ENCODE data around the gene FMNL2. TPM values are rescaled to one million over a fixed set of nuclear protein-coding genes. Genes with fewer than 3 reads are reported as not detected.

The FMNL2 gene
- total RNA-seq, 1 experiment from 2014 or later: 16.3 TPM

GRCh38 chr2:152573168-152573567 is 238.2 kb downstream of the FMNL2 start:
- in situ Hi-C loops (cut with HindIII; ENCODE audit: low sequenced_read_pairs): no loop called here
- peak; percentile 56 for DNase-seq (ENCODE audit: low spot score)

GRCh38 chr2:152577579-152577978 is 242.6 kb downstream of the FMNL2 start:
- in situ Hi-C loops (cut with HindIII; ENCODE audit: low sequenced_read_pairs): no loop called here
- DNase-seq (ENCODE audit: low spot score): no peak

GRCh38 chr2:152578573-152578972 is 243.6 kb downstream of the FMNL2 start:
- DNase-seq (ENCODE audit: low spot score): no peak
- in situ Hi-C loops (cut with HindIII; ENCODE audit: low sequenced_read_pairs): no loop called here

DNA sequence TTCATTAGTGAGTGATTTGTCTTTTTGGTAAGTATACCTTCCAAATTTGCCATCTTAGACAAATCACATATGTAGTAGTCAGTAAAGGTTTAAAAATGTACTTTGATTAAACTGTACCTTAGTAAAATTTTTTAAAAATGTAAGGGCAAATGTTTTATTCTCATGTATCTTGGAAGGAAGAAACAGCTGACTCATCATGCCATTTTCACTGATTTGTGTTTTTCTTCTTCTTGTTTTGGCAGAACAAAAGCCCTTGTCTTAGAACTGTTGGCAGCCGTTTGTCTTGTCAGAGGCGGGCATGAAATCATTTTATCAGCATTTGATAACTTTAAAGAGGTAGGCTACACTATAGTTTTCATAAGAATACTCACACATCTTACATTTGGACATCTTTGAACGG is 245.7 kb downstream of the FMNL2 start:
- DNase-seq (ENCODE audit: low spot score): peak; percentile 52
- in situ Hi-C loops (cut with HindIII; ENCODE audit: low sequenced_read_pairs): no loop called here

- no peak for DNase-seq (ENCODE audit: low spot score)
- in situ Hi-C loops (cut with HindIII; ENCODE audit: low sequenced_read_pairs): no loop called here
These were observed 246.4 kb downstream of the FMNL2 start for GRCh38 chr2:152581360-152581759.

- in situ Hi-C loops (cut with HindIII; ENCODE audit: low sequenced_read_pairs): no loop called here
These were observed 247.1 kb downstream of the FMNL2 start for GRCh38 chr2:152582081-152582480.

GRCh38 chr2:152583512-152584229 is 248.7 kb downstream of the FMNL2 start:
- in situ Hi-C loops (cut with HindIII; ENCODE audit: low sequenced_read_pairs): no loop called here
- DNase-seq (ENCODE audit: low spot score): no peak

More at GRCh38 chr2:152582081-152582480, 247.1 kb downstream of the FMNL2 start:
- DNase-seq (ENCODE audit: low spot score): no peak

GRCh38 chr2:152584301-152584700 is 249.3 kb downstream of the FMNL2 start:
- in situ Hi-C loops (cut with HindIII; ENCODE audit: low sequenced_read_pairs): no loop called here
- no peak for DNase-seq (ENCODE audit: low spot score)

GRCh38 chr2:152585830-152586484 is 251.0 kb downstream of the FMNL2 start:
- DNase-seq (ENCODE audit: low spot score): no peak
- in situ Hi-C loops (cut with HindIII; ENCODE audit: low sequenced_read_pairs): no loop called here

DNA sequence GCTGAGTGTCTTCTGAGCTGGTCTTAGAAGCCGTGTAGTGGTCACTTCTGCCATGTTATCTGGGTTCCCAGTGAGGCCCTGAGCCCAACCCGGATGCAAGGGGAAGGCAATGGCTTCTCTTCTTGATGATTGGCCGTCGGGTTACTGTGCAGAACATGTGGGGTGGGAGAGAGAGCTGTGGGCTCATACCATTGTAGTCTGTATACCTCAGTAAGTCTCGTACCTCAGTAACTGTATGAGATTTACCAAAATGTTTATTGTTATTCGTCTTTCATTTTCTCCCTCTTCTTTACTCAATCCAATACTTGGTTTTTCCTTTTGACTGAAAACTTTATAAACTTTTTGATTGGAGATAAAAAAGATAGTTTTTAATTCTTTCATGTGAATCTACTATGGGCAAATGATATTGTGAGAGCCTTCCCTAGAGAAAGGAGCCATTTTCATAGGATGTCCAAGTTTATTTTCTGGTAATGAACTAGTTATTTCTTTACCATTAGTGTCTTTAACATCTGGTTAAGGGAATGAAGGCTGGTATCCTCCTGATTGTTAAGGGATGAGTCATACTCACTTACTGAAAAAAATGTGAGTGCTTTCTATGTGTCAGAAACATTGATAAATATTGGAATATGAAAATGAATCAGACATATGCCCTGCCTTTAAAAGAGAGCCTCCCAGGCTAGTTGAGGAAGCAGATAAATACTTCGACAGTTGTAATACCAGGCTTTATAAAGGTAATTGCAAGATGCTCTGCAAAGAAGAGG is 252.4 kb downstream of the FMNL2 start:
- in situ Hi-C loops (cut with HindIII; ENCODE audit: low sequenced_read_pairs): no loop called here
- no peak for DNase-seq (ENCODE audit: low spot score)

GRCh38 chr2:152588998-152589397 is 254.0 kb downstream of the FMNL2 start:
- peak; percentile 37 for DNase-seq (ENCODE audit: low spot score)
- in situ Hi-C loops (cut with HindIII; ENCODE audit: low sequenced_read_pairs): no loop called here

DNA sequence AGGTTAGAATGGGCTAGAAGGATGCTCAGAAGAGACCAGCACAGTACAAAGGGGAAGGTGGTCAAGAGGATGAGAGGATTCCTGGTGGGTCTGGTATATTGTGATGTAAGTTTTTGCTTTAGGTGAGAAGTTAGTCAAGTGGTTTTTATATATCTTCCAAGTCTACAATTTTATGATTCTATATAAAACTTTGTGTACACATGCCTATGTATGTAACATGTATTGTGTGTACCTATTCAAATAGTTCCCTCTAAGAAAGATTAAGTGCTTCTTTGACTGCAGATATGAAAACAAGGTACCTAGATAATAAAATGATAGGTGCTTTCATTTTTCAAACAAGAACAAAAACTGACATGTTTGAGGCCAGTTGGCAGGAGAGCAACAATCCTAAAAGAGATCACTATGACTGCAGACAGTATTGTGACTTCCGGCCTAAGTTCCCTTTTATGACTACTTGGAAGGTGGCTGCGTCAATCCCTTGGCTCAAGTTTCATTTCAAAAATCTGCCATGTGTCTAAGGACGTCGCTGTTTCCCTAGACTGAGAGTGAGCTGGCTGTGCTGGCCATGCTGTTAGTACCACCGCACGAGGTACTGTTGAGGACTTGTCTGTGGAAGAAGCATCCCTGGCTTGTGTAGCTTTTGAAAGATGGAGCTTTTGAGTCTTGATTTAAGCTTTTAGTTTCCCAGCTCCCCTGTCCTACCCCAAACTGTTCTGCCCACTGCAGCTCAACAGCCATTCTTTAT is 259.2 kb downstream of the FMNL2 start:
- peak; percentile 70 for DNase-seq (ENCODE audit: low spot score)
- in situ Hi-C loops (cut with HindIII; ENCODE audit: low sequenced_read_pairs): no loop called here

- DNase-seq (ENCODE audit: low spot score): peak; percentile 58
- in situ Hi-C loops (cut with HindIII; ENCODE audit: low sequenced_read_pairs): no loop called here
These were observed 259.8 kb downstream of the FMNL2 start for GRCh38 chr2:152594792-152595191.

DNA sequence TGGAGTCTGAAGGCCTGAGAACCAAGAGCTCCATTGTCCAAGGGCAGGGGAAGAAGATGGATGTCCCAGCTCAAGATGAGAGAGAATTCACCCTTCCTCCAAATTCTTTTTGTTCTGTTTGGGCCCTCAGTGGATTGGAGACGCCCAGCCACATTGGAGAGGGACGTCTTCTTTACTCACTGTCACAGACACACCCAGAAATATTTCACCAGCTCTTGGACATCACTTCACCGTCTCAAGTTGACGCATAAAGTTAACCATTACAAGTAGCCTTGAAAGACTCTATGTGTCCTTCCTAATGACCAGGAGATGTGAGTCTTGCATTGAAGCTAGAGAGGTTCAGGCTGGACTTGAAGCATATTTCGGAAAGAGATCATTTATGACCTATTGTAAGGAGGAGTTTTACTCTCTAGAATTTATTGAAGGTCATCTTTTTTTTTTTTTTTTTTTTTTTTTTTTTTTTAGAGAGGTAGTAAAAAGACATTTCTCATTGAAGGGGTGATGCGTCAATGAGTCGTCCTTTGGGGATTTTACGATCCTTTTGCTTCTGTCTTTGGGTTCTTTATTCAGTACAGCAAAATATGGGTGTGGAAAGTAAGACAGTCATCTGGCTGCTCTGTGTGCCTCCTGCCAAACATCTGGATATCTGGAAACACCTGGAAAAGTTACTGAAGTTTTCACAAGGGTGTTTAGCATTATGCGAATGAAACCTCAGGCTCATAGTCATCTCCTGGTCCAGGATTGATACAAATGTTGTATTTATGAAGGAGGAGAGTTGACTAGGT is 264.2 kb downstream of the FMNL2 start:
- in situ Hi-C loops (cut with HindIII; ENCODE audit: low sequenced_read_pairs): no loop called here
- DNase-seq (ENCODE audit: low spot score): no peak

DNA sequence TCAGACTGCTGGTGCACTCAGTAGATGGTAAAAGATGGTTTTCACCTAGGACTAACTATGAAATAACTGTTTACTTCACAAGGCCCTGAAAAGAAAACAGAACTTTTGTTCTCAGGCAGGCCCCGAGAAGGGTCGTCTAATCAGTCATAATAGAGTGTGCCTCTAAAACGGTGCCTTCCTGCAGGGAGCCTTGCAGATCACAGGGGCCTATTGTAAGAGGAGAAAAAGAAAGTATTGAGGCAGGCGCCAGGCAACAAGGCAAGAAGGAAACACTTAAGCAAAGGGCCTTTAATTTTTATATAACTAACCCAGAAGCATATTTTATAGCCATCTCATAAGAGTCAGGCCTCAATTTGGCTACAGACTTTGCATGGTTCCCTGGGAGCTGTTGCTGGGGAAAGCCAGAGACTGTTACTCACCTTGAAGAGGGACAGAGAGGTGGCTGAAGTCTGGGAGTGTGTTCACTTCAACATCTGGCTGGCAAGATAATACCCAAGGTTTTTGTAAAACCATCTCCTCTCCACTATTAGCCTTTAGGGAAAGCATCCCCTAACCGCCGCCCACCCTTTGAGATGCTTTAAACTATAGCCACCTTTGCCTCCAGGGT is 265.2 kb downstream of the FMNL2 start:
- DNase-seq (ENCODE audit: low spot score): no peak

GRCh38 chr2:152600697-152601096 is 265.7 kb downstream of the FMNL2 start:
- no peak for DNase-seq (ENCODE audit: low spot score)
- in situ Hi-C loops (cut with HindIII; ENCODE audit: low sequenced_read_pairs): no loop called here

More for the DNA sequence above, 265.2 kb downstream of the FMNL2 start:
- in situ Hi-C loops (cut with HindIII; ENCODE audit: low sequenced_read_pairs): no loop called here

DNA sequence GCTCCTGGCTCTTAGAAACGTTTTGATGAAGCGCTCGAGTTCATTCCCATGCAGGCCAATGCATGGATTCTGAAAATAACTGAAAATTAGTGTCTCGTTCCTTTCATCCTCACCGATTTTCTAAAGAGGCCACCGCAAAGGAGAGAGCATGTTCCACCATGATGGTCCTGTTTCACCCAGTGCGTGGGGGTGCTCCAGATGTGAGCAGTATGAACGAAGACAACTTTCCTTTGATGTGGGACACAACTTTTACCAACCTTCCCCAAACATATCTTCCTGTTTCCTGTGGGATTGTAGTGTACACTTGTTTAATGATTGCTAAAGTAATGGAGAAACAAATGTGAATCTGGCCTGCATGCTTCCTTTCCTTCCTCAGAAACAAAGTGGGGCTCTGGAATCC is 267.8 kb downstream of the FMNL2 start:
- no peak for DNase-seq (ENCODE audit: low spot score)
- in situ Hi-C loops (cut with HindIII; ENCODE audit: low sequenced_read_pairs): no loop called here

DNA sequence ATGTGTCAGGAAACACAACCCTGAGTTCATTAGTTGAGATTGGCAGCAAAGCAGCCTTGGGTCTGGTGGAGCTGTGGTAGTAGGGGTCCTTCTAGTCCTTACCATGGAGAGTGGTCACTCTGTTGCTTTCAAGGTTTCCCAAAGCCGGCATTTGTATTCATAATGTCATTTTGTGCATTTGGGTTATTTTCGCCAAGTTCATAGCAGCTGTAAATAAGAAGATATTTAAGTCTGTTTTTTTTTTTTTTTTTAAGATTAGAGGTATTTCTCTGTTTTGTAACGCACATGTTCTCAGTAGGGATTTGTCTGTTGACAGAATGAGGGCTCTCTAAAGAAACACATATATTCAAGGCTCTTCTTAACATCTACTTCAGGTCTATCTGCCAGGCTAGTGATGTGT is 268.2 kb downstream of the FMNL2 start:
- no peak for DNase-seq (ENCODE audit: low spot score)
- in situ Hi-C loops (cut with HindIII; ENCODE audit: low sequenced_read_pairs): no loop called here
